Caco-2 (cell line): Measurements from ENCODE around the gene COL5A1. TPM values are rescaled to one million over a fixed set of nuclear protein-coding genes. Genes with fewer than 3 reads are reported as not detected.

Source experiments
- BruUV-seq: library from RNA; stranded (reverse); fragments of 400-500 nt; replicated peaks from 2 replicates; lab custom pipeline; 2021; lab: Mats Ljungman, UMichigan
- CTCF ChIA-PET: fragments of 300-600 bp; sonication (Branson Sonifier 250); formaldehyde crosslinking; loops from one replicate; lab custom pipeline; 2022; ENCODE audit warnings: antibody characterized with exemption; lab: Charles Lee
- POLR2A ChIA-PET: fragments of 300-600 bp; sonication (Branson Sonifier 250); formaldehyde crosslinking; loops from one replicate; lab custom pipeline; 2022; ENCODE audit warnings: antibody characterized with exemption; lab: Charles Lee
- DNase-seq, 2 experiments: peaks; one replicate each; pipeline versions ENCODE4 v3.0.0 to v3.0.0-alpha.2; 2020 to 2022
- H3K27me3 ChIP-seq: replicated peaks from 2 replicates; pipeline ENCODE4 v1.6.0; 2011; ENCODE audit warnings: low read length; ENCODE audit not compliant: control insufficient read depth, insufficient read depth
- H3K36me3 ChIP-seq: 2 replicates; pipeline ENCODE4 v1.5.1; 2011; ENCODE audit warnings: low read length; ENCODE audit not compliant: control insufficient read depth, insufficient read depth
- H3K4me1 ChIP-seq: fragments of 250-450 bp; sonication (Bioruptor Pico); 2 replicates; pipeline ENCODE4 v1.5.1; 2020; ENCODE audit warnings: mild to moderate bottlenecking
- H3K4me3 ChIP-seq: 2 replicates; pipeline ENCODE4 v1.5.1; 2011; ENCODE audit warnings: low read depth, mild to moderate bottlenecking, control low read depth, low read length
- H3K9me3 ChIP-seq: fragments of 250-450 bp; sonication (Bioruptor Pico); 2 replicates; pipeline ENCODE4 v1.5.1; 2020; ENCODE audit warnings: mild to moderate bottlenecking, moderate library complexity
- H3K27ac Mint-ChIP-seq: one replicate; pipeline ENCODE4 v1.8.0; 2022; ENCODE audit warnings: mixed read lengths; ENCODE audit not compliant: unreplicated experiment
- H3K27me3 Mint-ChIP-seq: one replicate; pipeline ENCODE4 v1.8.0; 2022; ENCODE audit warnings: mixed read lengths; ENCODE audit not compliant: insufficient read depth, unreplicated experiment
- H3K36me3 Mint-ChIP-seq: one replicate; pipeline ENCODE4 v1.8.0; 2022; ENCODE audit warnings: mild to moderate bottlenecking, mixed read lengths; ENCODE audit not compliant: insufficient read depth, unreplicated experiment
- H3K4me1 Mint-ChIP-seq: one replicate; pipeline ENCODE4 v1.8.0; 2022; ENCODE audit warnings: low read depth, mixed read lengths; ENCODE audit not compliant: unreplicated experiment
- H3K4me3 Mint-ChIP-seq: one replicate; pipeline ENCODE4 v1.8.0; 2022; ENCODE audit warnings: mild to moderate bottlenecking, moderate library complexity, mixed read lengths; ENCODE audit not compliant: unreplicated experiment
- H3K9me3 Mint-ChIP-seq: one replicate; pipeline ENCODE4 v1.8.0; 2022; ENCODE audit warnings: mixed read lengths; ENCODE audit not compliant: unreplicated experiment
- intact Hi-C: fragments of 100-400 bp; cut with micrococcal nuclease; formaldehyde crosslinking; loops from one replicate; pipeline ENCODE4 v1.10.0; 2022; ENCODE audit not compliant: unreplicated experiment
- total RNA-seq: library from RNA; stranded (reverse); gene quantifications from 2 replicates; pipeline ENCODE4 v1.2.3, GENCODE V29; 2022
- TF ChIP-seq, protein P1 (sequence below), 2 experiments: fragments of 200-600 bp in 1 of 2; IDR thresholded peaks; 1 replicate in 1 of 2; 2 replicates in 1 of 2; pipeline versions ENCODE4 v1.5.1 to v1.8.0; 2011 to 2022; ENCODE audit warnings: antibody characterized with exemption in 1 of 2, control low read depth in 1 of 2, inconsistent platforms in 1 of 2, low read depth in 1 of 2, low read length in 1 of 2, mild to moderate bottlenecking in 1 of 2, moderate library complexity in 1 of 2; ENCODE audit not compliant: insufficient read depth in 1 of 2, severe bottlenecking in 1 of 2, unreplicated experiment in 1 of 2

Gene COL5A1
- total RNA-seq, 1 experiment from 2014 or later: 4.8 TPM

DNA sequence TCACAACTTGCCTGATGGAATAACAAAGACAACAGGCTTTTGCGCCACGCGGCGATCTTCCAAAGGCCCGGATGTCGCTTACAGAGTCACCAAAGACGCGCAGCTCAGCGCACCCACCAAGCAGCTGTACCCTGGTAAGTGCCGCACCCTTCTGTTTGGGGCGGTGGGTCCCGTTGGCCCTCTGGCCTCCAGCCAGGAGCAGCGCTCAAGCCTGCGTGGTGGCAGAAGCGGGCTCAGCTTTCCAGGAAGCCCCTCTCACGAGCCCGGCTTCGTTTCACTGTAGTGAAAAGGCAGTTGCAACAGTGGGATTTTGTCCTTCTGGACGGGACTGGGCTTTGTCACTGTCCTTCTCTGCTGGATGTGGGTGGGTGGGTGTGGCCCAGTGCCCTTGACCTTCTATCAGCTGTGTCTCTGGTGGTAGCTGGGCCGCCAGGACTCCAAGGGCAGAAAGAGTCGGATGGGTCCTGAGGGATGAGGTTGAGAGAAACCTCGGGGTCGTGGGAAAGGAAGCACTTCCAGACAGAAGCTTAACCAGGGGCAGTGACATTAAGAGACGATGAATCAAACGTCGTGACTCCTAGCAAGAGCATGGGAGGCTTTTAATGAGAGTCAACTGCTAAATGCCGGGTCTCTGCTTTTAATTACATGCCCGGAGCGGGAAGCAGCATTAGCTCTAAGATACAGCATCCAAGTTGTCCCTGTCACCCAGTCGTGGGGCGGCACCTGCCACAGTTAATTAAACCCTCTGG is 49.5 kb downstream of the COL5A1 start:
- intact Hi-C loops: loop anchor here (2.0 kb wide), 1 partner anchor 242 kb away; no protein-coding TSS in a partner anchor
- POLR2A ChIA-PET: no interaction called here

DNA sequence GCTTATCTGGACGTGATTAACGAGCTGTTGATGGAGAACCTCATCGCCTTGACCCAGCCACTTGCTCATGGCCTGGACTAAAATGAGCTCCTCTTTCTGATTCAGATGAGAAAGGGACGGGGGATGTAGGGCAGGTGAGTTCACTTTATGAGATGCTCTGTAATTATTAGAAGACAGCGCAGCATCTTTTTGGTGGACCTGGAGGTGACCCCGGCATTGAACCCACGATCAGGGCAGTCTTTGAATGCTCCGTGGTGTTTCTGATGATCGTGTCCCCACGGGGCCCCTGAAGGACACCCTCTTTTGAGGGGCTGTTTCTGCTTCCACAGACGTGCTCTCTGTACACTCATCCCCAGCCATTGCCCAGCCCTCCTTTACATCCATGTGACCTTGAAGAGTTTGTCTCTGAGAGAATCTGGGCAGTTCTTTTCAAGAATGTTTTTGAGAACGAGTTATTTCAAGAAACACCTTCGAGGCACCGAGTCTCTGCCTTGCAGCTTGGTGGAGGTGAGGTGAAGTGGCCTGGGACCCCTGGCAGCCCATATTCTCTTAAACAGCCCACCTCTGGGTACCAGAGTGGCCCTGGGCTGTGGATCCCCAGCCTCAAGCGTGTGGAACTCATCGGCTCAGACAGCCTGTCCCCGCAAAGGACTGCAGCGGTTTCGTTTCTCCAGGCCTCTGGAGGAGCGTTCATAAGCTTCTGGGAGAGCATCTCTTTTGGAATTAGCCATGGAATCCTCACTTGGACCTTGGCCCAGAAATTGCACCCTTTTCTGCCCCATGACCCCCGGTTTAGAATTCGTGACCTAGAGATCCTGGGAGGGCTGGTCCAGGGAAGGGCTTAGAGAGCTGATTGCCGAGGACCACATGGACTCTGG is 50.3 kb downstream of the COL5A1 start:
- no peaks in the 10 kb centered on the region for H3K27me3 ChIP-seq

More for the DNA sequence above, 49.5 kb downstream of the COL5A1 start:
- no peak for DNase-seq
- Mint-ChIP-seq H3K36me3 (no peaks in the 10 kb centered on the region), H3K9me3 (no peaks in the 10 kb centered on the region), H3K4me1 (no peaks in the 10 kb centered on the region), H3K27ac (no peak overlapping the region), H3K4me3 (no peak overlapping the region), H3K27me3 (no peaks in the 10 kb centered on the region)
- H3K4me3 ChIP-seq: no peak overlapping the region
- CTCF ChIA-PET: interaction anchor here (0.5 kb wide), 1 partner anchor 44 kb away, joined by 3 read pairs; no protein-coding TSS in a partner anchor
- no peaks in the 10 kb centered on the region for H3K36me3 ChIP-seq
- H3K9me3 ChIP-seq: no peaks in the 10 kb centered on the region
- TF ChIP-seq, protein P1, sequence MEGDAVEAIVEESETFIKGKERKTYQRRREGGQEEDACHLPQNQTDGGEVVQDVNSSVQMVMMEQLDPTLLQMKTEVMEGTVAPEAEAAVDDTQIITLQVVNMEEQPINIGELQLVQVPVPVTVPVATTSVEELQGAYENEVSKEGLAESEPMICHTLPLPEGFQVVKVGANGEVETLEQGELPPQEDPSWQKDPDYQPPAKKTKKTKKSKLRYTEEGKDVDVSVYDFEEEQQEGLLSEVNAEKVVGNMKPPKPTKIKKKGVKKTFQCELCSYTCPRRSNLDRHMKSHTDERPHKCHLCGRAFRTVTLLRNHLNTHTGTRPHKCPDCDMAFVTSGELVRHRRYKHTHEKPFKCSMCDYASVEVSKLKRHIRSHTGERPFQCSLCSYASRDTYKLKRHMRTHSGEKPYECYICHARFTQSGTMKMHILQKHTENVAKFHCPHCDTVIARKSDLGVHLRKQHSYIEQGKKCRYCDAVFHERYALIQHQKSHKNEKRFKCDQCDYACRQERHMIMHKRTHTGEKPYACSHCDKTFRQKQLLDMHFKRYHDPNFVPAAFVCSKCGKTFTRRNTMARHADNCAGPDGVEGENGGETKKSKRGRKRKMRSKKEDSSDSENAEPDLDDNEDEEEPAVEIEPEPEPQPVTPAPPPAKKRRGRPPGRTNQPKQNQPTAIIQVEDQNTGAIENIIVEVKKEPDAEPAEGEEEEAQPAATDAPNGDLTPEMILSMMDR (IDR thresholded peaks at IDR 0.05; ENCODE audit: insufficient read depth in 1 of 2, low read depth in 1 of 2, low read length in 1 of 2, severe bottlenecking in 1 of 2, unreplicated experiment in 1 of 2): no peak
- no TSS peak for BruUV-seq
- H3K4me1 ChIP-seq: no peaks in the 10 kb centered on the region
- H3K27me3 ChIP-seq: no peaks in the 10 kb centered on the region

DNA sequence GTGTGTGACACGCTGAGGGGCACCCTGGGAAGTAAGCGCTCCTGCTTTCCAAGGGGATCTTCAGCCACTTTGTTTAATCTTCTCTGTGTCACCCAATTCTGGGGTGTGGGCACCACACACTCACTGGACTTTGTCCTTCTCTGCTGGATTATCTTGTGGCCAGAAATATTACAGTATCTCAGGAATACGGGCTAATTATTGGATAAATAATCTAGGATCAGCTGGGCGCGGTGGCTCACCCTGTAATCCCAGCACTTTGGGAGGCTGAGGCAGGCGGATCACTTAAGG is 50.9 kb downstream of the COL5A1 start:
- intact Hi-C loops: no loop called here
- H3K27me3 ChIP-seq: no peaks in the 10 kb centered on the region
- no peaks in the 10 kb centered on the region for H3K27me3 Mint-ChIP-seq
- H3K4me3 ChIP-seq: no peak overlapping the region
- H3K4me1 Mint-ChIP-seq: no peaks in the 10 kb centered on the region
- ChIA-PET POLR2A (no interaction called here), CTCF (no interaction called here)
- TF ChIP-seq, protein P1 (IDR thresholded peaks at IDR 0.05; ENCODE audit: insufficient read depth in 1 of 2, low read depth in 1 of 2, low read length in 1 of 2, severe bottlenecking in 1 of 2, unreplicated experiment in 1 of 2): no peak
- H3K36me3 ChIP-seq: no peaks in the 10 kb centered on the region
- no peak overlapping the region for H3K27ac Mint-ChIP-seq
- DNase-seq: no peak
- H3K9me3 Mint-ChIP-seq: no peaks in the 10 kb centered on the region
- no peak overlapping the region for H3K4me3 Mint-ChIP-seq
- no peaks in the 10 kb centered on the region for H3K9me3 ChIP-seq
- no peaks in the 10 kb centered on the region for H3K4me1 ChIP-seq
- H3K36me3 Mint-ChIP-seq: no peaks in the 10 kb centered on the region
- BruUV-seq: no TSS peak

More for the DNA sequence above, 50.3 kb downstream of the COL5A1 start:
- Histone ChIP-seq H3K4me1 (no peaks in the 10 kb centered on the region), H3K36me3 (no peaks in the 10 kb centered on the region), H3K9me3 (no peaks in the 10 kb centered on the region), H3K4me3 (no peak overlapping the region)
- Mint-ChIP-seq H3K4me1 (no peaks in the 10 kb centered on the region), H3K27me3 (no peaks in the 10 kb centered on the region), H3K36me3 (no peaks in the 10 kb centered on the region), H3K27ac (no peak overlapping the region), H3K9me3 (no peaks in the 10 kb centered on the region), H3K4me3 (no peak overlapping the region)
- no peak for DNase-seq
- ChIA-PET POLR2A (no interaction called here), CTCF (interaction anchor here (0.5 kb wide), 1 partner anchor 44 kb away, joined by 3 read pairs; no protein-coding TSS in a partner anchor)
- TF ChIP-seq, protein P1 (IDR thresholded peaks at IDR 0.05; ENCODE audit: insufficient read depth in 1 of 2, low read depth in 1 of 2, low read length in 1 of 2, severe bottlenecking in 1 of 2, unreplicated experiment in 1 of 2): no peak
- intact Hi-C loops: loop anchor here (2.0 kb wide), 1 partner anchor 243 kb away; no protein-coding TSS in a partner anchor
- BruUV-seq: no TSS peak
